ENCODE measurements around the gene ARF4. TPM values are rescaled to one million over a fixed set of nuclear protein-coding genes. Genes with fewer than 3 reads are reported as not detected.

Gene ARF4
- total RNA-seq (2021) (117 to 118 TPM (median 117 TPM) in 3 replicates), Bru-seq, nascent RNA (percentile 94 among the genes with signal in this experiment)
- long read RNA-seq, experiment 1, transcript ARF4-204 (6 exons, 1,601 nt) = minor isoform, 11 of 641 reads
- long read RNA-seq, experiment 1, transcript ARF4-201 (6 exons, 1,660 nt) = major isoform, 602 of 641 reads
- long read RNA-seq, experiment 1, partial matches to known transcripts = 13 of 641 reads
- long read RNA-seq, experiment 1, other reads (novel, unspliced or antisense) = 14 of 641 reads
- long read RNA-seq, experiment 2, transcript ARF4-201 (6 exons, 1,660 nt) = major isoform, 218 of 295 reads
- long read RNA-seq, experiment 2, partial matches to known transcripts = 17 of 295 reads
- long read RNA-seq, experiment 2, other reads (novel, unspliced or antisense) = 60 of 295 reads
- long read RNA-seq, experiment 3, transcript ARF4-204 (6 exons, 1,601 nt) = minor isoform, 11 of 1,181 reads
- long read RNA-seq, experiment 3, transcript ARF4-201 (6 exons, 1,660 nt) = major isoform, 1,130 of 1,181 reads
- long read RNA-seq, experiment 3, partial matches to known transcripts = 14 of 1,181 reads
- long read RNA-seq, experiment 3, other reads (novel, unspliced or antisense) = 23 of 1,181 reads

- H3K4me3 Mint-ChIP-seq = peak within 1 kb of the TSS; percentile 99
- POLR2A ChIA-PET = interaction anchor here (0.5 to 2.1 kb wide), 10 partner anchors 19 to 369 kb away, joined by 3 to 20 read pairs (median 4); partner anchors contain the start of genes APPL1, PDE12 and SLMAP
- peaks cover 10% of the 10 kb centered on the region for H3K36me3 Mint-ChIP-seq
- H3K27ac Mint-ChIP-seq = peak within 1 kb of the TSS; percentile 100
- no peaks in the 10 kb centered on the region for H3K27me3 Mint-ChIP-seq (ENCODE audit: low read depth)
- H3K9me3 Mint-ChIP-seq = no peaks in the 10 kb centered on the region
- H3K4me1 Mint-ChIP-seq = peaks cover 23% of the 10 kb centered on the region
- ATAC-seq (peak; percentile 96), DNase-seq (ENCODE audit: low spot score) (peak; percentile 99)
- CTCF ChIA-PET = interaction anchor here (0.6 to 1.6 kb wide), 5 partner anchors 10 to 471 kb away, joined by 3 read pairs; no protein-coding TSS in a partner anchor
- TF ChIP-seq JUN (CRISPR knock-in tag; IDR thresholded peaks at IDR 0.05) = no peak
- TF ChIP-seq MXD4 (CRISPR knock-in tag; IDR thresholded peaks at IDR 0.05; ENCODE audit: borderline replicate concordance) = no peak
- TF ChIP-seq NR2C2 (CRISPR knock-in tag; IDR thresholded peaks at IDR 0.05) = no peak
- TF ChIP-seq ATF1 (CRISPR knock-in tag; IDR thresholded peaks at IDR 0.05) = no peak; the same call in 1 of the 2 replicates
- no peak for TF ChIP-seq PRRX2 (CRISPR knock-in tag; IDR thresholded peaks at IDR 0.05)
- TF ChIP-seq NR3C1 (CRISPR knock-in tag; conservative IDR thresholded peaks at IDR 0.05; ENCODE audit: low read depth) = no peak; the same call in 1 of the 2 replicates
- no peak for TF ChIP-seq ZNF671 (CRISPR knock-in tag; IDR thresholded peaks at IDR 0.05)
- TF ChIP-seq NFYB (CRISPR knock-in tag; conservative IDR thresholded peaks at IDR 0.05; ENCODE audit: low read depth) = peak; percentile 80
- 0 out of 2 replicates have a peak, but pooled peaks have one; percentile 45 for TF ChIP-seq KAT7 (CRISPR knock-in tag; IDR thresholded peaks at IDR 0.05; ENCODE audit: borderline replicate concordance)
- TF ChIP-seq CTCF (IDR thresholded peaks at IDR 0.05) = no peak
- TF ChIP-seq EMX1 (CRISPR knock-in tag; IDR thresholded peaks at IDR 0.05) = 0 out of 2 replicates have a peak, but pooled peaks have one; percentile 10
- no peak for TF ChIP-seq GTF2I (CRISPR knock-in tag; conservative IDR thresholded peaks at IDR 0.05)
- TF ChIP-seq FOXK1 (CRISPR knock-in tag; IDR thresholded peaks at IDR 0.05) = peak; percentile 85
- TF ChIP-seq ZNF138 (CRISPR knock-in tag; conservative IDR thresholded peaks at IDR 0.05) = no peak
- no peak for TF ChIP-seq ZNF121 (CRISPR knock-in tag; IDR thresholded peaks at IDR 0.05)
- 0 out of 2 replicates have a peak, but pooled peaks have one; percentile 23 for TF ChIP-seq HMGA2 (CRISPR knock-in tag; IDR thresholded peaks at IDR 0.05)
- 0 out of 2 replicates have a peak, but pooled peaks have one; percentile 31 for TF ChIP-seq E2F5 (CRISPR knock-in tag; IDR thresholded peaks at IDR 0.05)
- no peak for TF ChIP-seq ZNF416 (CRISPR knock-in tag; IDR thresholded peaks at IDR 0.05)
- no peak for TF ChIP-seq SMAD4 (CRISPR knock-in tag; IDR thresholded peaks at IDR 0.05)
- peak; percentile 97 for TF ChIP-seq ZBTB21 (CRISPR knock-in tag; IDR thresholded peaks at IDR 0.05; ENCODE audit: borderline replicate concordance)
- TF ChIP-seq PREB (CRISPR knock-in tag; IDR thresholded peaks at IDR 0.05; ENCODE audit: borderline replicate concordance) = 0 out of 2 replicates have a peak, but pooled peaks have one; percentile 28
- TF ChIP-seq ZNF423 (CRISPR knock-in tag; IDR thresholded peaks at IDR 0.05) = no peak
- no peak for TF ChIP-seq FOXP4 (CRISPR knock-in tag; IDR thresholded peaks at IDR 0.05)
- TF ChIP-seq ZBTB43 (CRISPR knock-in tag; IDR thresholded peaks at IDR 0.05) = peak; percentile 59; the same call in 1 of the 2 replicates
- no peak; the same call in 1 of the 2 replicates for TF ChIP-seq OVOL2 (CRISPR knock-in tag; IDR thresholded peaks at IDR 0.05; ENCODE audit: borderline replicate concordance)
- TF ChIP-seq NR1H2 (CRISPR knock-in tag; IDR thresholded peaks at IDR 0.05) = no peak
- TF ChIP-seq ZNF219 (CRISPR knock-in tag; IDR thresholded peaks at IDR 0.05; ENCODE audit: borderline replicate concordance) = no peak
Observed at GRCh38 chr3:57597127-57597923, at the start of gene ARF4. Gene ARF4, minus strand, starts transcription at chr3:57597344. Its CDS starts 204 bp downstream, at chr3:57597140.

Measured in WTC11 (cell line).